IMR-90 (cell line): ENCODE measurements around the gene TNFRSF4. TPM values are rescaled to one million over a fixed set of nuclear protein-coding genes. Genes with fewer than 3 reads are reported as not detected.

Experiments used
- ATAC-seq: fragments of 200-7000 bp; cut with Tn5 transposase; 2 replicates; pipeline ENCODE4 v1.9.1; 2020; ENCODE audit warnings: low read depth, mild to moderate bottlenecking, moderate library complexity
- BruUV-seq: library from RNA; stranded (reverse); fragments of 400-500 nt; replicated peaks from 2 replicates; lab custom pipeline; 2021; lab: Mats Ljungman, UMichigan
- CTCF ChIA-PET: fragments of 300-600 bp; formaldehyde crosslinking; extraction: SDS; loops from one replicate; lab custom pipeline; 2021; ENCODE audit warnings: antibody characterized with exemption; lab: Yijun Ruan, JAX
- POLR2A ChIA-PET: fragments of 300-600 bp; sonication (Branson Sonifier 250); formaldehyde crosslinking; loops from one replicate; lab custom pipeline; 2022; ENCODE audit warnings: antibody characterized with exemption; ENCODE audit not compliant: unreplicated experiment; lab: Charles Lee
- DNase-seq: peaks from one replicate; pipeline ENCODE4 v3.0.0; 2013
- H2AFZ ChIP-seq: replicated peaks from 2 replicates; pipeline ENCODE3; 2013; ENCODE audit warnings: low read length, mild to moderate bottlenecking; ENCODE audit not compliant: poor library complexity
- H2AK5ac ChIP-seq: 2 replicates; pipeline ENCODE4 v1.6.1; 2013; ENCODE audit warnings: low read depth, low read length, inconsistent platforms
- H2AK9ac ChIP-seq: replicated peaks from 2 replicates; pipeline ENCODE3; 2013; ENCODE audit warnings: mild to moderate bottlenecking, low read depth, low read length, moderate library complexity; ENCODE audit not compliant: poor library complexity
- H2BK120ac ChIP-seq: 2 replicates; pipeline ENCODE4 v1.6.1; 2013; ENCODE audit warnings: low read depth, low read length, inconsistent platforms
- H2BK15ac ChIP-seq: 3 replicates; pipeline ENCODE4 v1.6.1; 2013; ENCODE audit warnings: low read depth, low read length, inconsistent platforms
- H2BK20ac ChIP-seq: 2 replicates; pipeline ENCODE4 v1.6.1; 2013; ENCODE audit warnings: low read depth, mild to moderate bottlenecking, inconsistent platforms, low read length, moderate library complexity
- H2BK5ac ChIP-seq: 2 replicates; pipeline ENCODE4 v1.6.1; 2013; ENCODE audit warnings: mild to moderate bottlenecking, low read depth, low read length, inconsistent platforms; ENCODE audit not compliant: poor library complexity, severe bottlenecking
- H3K14ac ChIP-seq: replicated peaks from 2 replicates; pipeline ENCODE4 v1.6.1; 2013; ENCODE audit warnings: low read depth, low read length, inconsistent platforms
- H3K18ac ChIP-seq: 2 replicates; pipeline ENCODE4 v1.6.1; 2013; ENCODE audit warnings: low read depth, low read length, control low read depth
- H3K23ac ChIP-seq: 2 replicates; pipeline ENCODE4 v1.6.1; 2013; ENCODE audit warnings: low read depth, low read length, inconsistent platforms
- H3K27ac ChIP-seq: 2 replicates; pipeline ENCODE4 v1.5.1; 2013; ENCODE audit warnings: mild to moderate bottlenecking, control low read depth, low read length; ENCODE audit not compliant: insufficient read depth
- H3K27me3 ChIP-seq: 2 replicates; pipeline ENCODE4 v1.6.1; 2013; ENCODE audit warnings: low read length; ENCODE audit not compliant: control insufficient read depth, insufficient read depth
- H3K36me3 ChIP-seq: 2 replicates; pipeline ENCODE4 v1.6.1; 2013; ENCODE audit warnings: low read length, mixed read lengths; ENCODE audit not compliant: control insufficient read depth, insufficient read depth
- H3K4ac ChIP-seq: 2 replicates; pipeline ENCODE4 v1.6.1; 2013; ENCODE audit warnings: low read depth, low read length, inconsistent platforms
- H3K4me1 ChIP-seq: 2 replicates; pipeline ENCODE4 v1.6.1; 2013; ENCODE audit warnings: low read length, mixed read lengths; ENCODE audit not compliant: control insufficient read depth, insufficient read depth
- H3K4me2 ChIP-seq: 2 replicates; pipeline ENCODE4 v1.6.1; 2013; ENCODE audit warnings: low read depth, mild to moderate bottlenecking, control low read depth, low read length, moderate library complexity
- H3K4me3 ChIP-seq: 2 replicates; pipeline ENCODE4 v1.5.1; 2013; ENCODE audit warnings: low read depth, mild to moderate bottlenecking, control low read depth, low read length, moderate library complexity; ENCODE audit not compliant: insufficient read depth
- H3K56ac ChIP-seq: 2 replicates; pipeline ENCODE4 v1.6.1; 2013; ENCODE audit warnings: low read length, inconsistent platforms; ENCODE audit not compliant: insufficient read depth; ENCODE audit errors: extremely low read depth
- H3K79me1 ChIP-seq, 2 experiments: 2 replicates each; pipeline ENCODE4 v1.6.1; 2013; ENCODE audit warnings: low read length in 2 of 2, inconsistent platforms in 1 of 2, low read depth in 1 of 2
- H3K9ac ChIP-seq: 2 replicates; pipeline ENCODE4 v1.6.1; 2013; ENCODE audit warnings: low read depth, low read length, control low read depth
- H3K9me1 ChIP-seq: 2 replicates; pipeline ENCODE4 v1.6.1; 2013; ENCODE audit warnings: low read length, inconsistent platforms; ENCODE audit not compliant: insufficient read depth
- H3K9me3 ChIP-seq: 2 replicates; pipeline ENCODE4 v1.6.1; 2013; ENCODE audit warnings: low read length; ENCODE audit not compliant: control insufficient read depth, insufficient read depth
- H4K20me1 ChIP-seq: 2 replicates; pipeline ENCODE4 v1.6.1; 2013; ENCODE audit warnings: low read length, inconsistent platforms; ENCODE audit not compliant: insufficient read depth
- H4K5ac ChIP-seq: 2 replicates; pipeline ENCODE4 v1.6.1; 2013; ENCODE audit warnings: mild to moderate bottlenecking, low read depth, low read length, control low read depth
- H4K8ac ChIP-seq, 2 experiments: 2 replicates each; pipeline ENCODE4 v1.6.1; 2013; ENCODE audit warnings: low read depth in 2 of 2, low read length in 2 of 2, control low read depth in 1 of 2, inconsistent platforms in 1 of 2
- H4K91ac ChIP-seq: 2 replicates; pipeline ENCODE4 v1.6.1; 2013; ENCODE audit warnings: low read depth, low read length, inconsistent platforms; ENCODE audit not compliant: insufficient read depth
- MAZ ChIP-seq: IDR thresholded peaks from 2 replicates; pipeline ENCODE4 v1.6.1; 2012; ENCODE audit warnings: low read depth, mild to moderate bottlenecking, low read length, improper control_type of control experiment, moderate library complexity, borderline replicate concordance
- POLR2A ChIP-seq: IDR thresholded peaks from 2 replicates; pipeline ENCODE4 v1.6.1; 2012; ENCODE audit warnings: mild to moderate bottlenecking, low read depth, low read length
- RCOR1 ChIP-seq: IDR thresholded peaks from 2 replicates; pipeline ENCODE4 v1.6.1; 2012; ENCODE audit warnings: mild to moderate bottlenecking, low read length, improper control_type of control experiment; ENCODE audit not compliant: insufficient replicate concordance
- SMC3 ChIP-seq: fragments of 150-350 bp; IDR thresholded peaks from 2 replicates; pipeline ENCODE4 v1.6.1; 2016; ENCODE audit warnings: low read depth, mild to moderate bottlenecking, antibody characterized with exemption, low read length, moderate library complexity
- WGBS, 2 experiments: methylation state at CpG; one replicate each; pipeline versions ENCODE4 v1.1.5 to v1.1.7; 2013; ENCODE audit warnings: missing lambda C conversion rate in 2 of 2; ENCODE audit not compliant: insufficient read length in 1 of 2; ENCODE audit errors: extremely low coverage in 2 of 2; 5-methylcytosine and 5-hydroxymethylcytosine counted together
- dilution Hi-C: fragments of 300-500 bp; cut with HindIII; formaldehyde crosslinking; loops from one replicate; pipeline ENCODE4 v1.14.3; 2018; ENCODE audit warnings: low sequenced_read_pairs; ENCODE audit not compliant: unreplicated experiment
- in situ Hi-C: fragments of 300-500 bp; cut with MboI; formaldehyde crosslinking; loops from 3 replicates; pipeline ENCODE4 v1.14.3; 2019; ENCODE audit warnings: low sequenced_read_pairs, inconsistent platforms, mixed read lengths
- intact Hi-C: fragments of 100-400 bp; cut with micrococcal nuclease; formaldehyde crosslinking; loops from 2 replicates; pipeline ENCODE4 v1.10.0; 2022
- polyA plus RNA-seq, 3 experiments: library from polyadenylated mRNA; depleted of rRNA; stranded (reverse); fragments of >200 nt; gene quantifications; 2 replicates each; pipeline ENCODE4 v1.2.3, GENCODE V29; 2012; ENCODE audit warnings: low replicate concordance in 1 of 3
- total RNA-seq: library from RNA; depleted of rRNA; stranded (reverse); fragments of >200 nt; gene quantifications from 2 replicates; pipeline ENCODE4 v1.2.3, GENCODE V29; 2012
- TF ChIP-seq, protein P1 (sequence below): fragments of 150-350 bp; IDR thresholded peaks from 2 replicates; pipeline ENCODE4 v1.6.1; 2016; ENCODE audit warnings: low read depth, mild to moderate bottlenecking, low read length, moderate library complexity, borderline replicate concordance

TNFRSF4 gene
- total and polyA plus RNA-seq, 2 of the 4 experiments (the other 2 are of a cell fraction), result 0.15 TPM; not detected in 1

DNA sequence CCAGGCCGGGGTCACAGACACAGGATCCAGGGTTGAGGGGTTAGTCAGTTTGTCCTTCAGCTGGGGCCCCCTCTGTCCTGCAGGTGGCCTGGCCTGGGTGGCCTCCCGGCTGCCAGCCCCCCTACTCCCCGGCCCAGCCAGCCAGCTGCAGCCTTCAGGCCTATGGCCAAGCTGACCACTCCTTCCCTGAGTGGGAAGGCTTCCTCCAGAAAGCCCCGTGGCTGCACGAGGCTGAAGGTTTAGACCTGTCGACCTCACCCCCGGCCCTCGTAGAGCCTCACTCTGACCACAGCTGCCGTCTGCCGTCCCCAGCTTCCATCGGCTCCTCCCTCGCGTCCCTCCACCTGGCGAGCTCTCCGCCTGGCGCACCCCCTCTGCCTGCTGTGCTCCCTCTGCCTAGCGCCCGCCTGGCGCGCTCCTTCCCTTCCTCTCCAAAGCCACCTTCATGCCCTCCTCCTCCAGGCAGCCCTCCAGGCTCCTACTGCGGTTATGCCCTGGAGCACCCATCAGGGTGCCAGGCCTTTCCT lies 30.7 kb downstream of the TNFRSF4 start:
- H2AK9ac ChIP-seq, result no peak overlapping the region
- H3K9me1 ChIP-seq, result no peaks in the 10 kb centered on the region
- no peak overlapping the region for H3K14ac ChIP-seq
- H4K5ac ChIP-seq, result no peak overlapping the region
- H3K4ac ChIP-seq, result no peak overlapping the region
- no peak overlapping the region for H2AFZ ChIP-seq
- ATAC-seq (no peak), DNase-seq (no peak)
- in situ Hi-C loops (no loop called here), intact Hi-C loops (no loop called here), dilution Hi-C loops (no loop called here)
- 80% methylated on average over 10 of the region's 21 CpGs; no CpG with 5 or more reads in 1 of the 2 experiments for WGBS, 2 experiments
- H3K4me2 ChIP-seq, result no peak overlapping the region
- H3K23ac ChIP-seq, result no peak overlapping the region
- H2BK120ac ChIP-seq, result no peak overlapping the region
- ChIA-PET CTCF (no interaction called here), POLR2A (no interaction called here)
- H4K20me1 ChIP-seq, result no peaks in the 10 kb centered on the region
- H4K8ac ChIP-seq, result no peak overlapping the region
- no peak overlapping the region for H2BK5ac ChIP-seq
- peaks cover 2% of the 10 kb centered on the region; the same call in 1 of the 2 replicates for H3K27me3 ChIP-seq
- H3K4me3 ChIP-seq, result no peak overlapping the region
- H3K56ac ChIP-seq, result no peak overlapping the region
- no peak overlapping the region for H3K27ac ChIP-seq
- H4K91ac ChIP-seq, result no peak overlapping the region
- no peak for TF ChIP-seq SMC3
- TF ChIP-seq POLR2A, result no peak
- no peak for TF ChIP-seq MAZ
- TF ChIP-seq, protein P1, sequence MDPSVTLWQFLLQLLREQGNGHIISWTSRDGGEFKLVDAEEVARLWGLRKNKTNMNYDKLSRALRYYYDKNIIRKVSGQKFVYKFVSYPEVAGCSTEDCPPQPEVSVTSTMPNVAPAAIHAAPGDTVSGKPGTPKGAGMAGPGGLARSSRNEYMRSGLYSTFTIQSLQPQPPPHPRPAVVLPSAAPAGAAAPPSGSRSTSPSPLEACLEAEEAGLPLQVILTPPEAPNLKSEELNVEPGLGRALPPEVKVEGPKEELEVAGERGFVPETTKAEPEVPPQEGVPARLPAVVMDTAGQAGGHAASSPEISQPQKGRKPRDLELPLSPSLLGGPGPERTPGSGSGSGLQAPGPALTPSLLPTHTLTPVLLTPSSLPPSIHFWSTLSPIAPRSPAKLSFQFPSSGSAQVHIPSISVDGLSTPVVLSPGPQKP, result no peak
- no peak for TF ChIP-seq RCOR1
- H3K4me1 ChIP-seq, result no peaks in the 10 kb centered on the region
- H3K79me1 ChIP-seq, result no peaks in the 10 kb centered on the region
- no peak overlapping the region for H3K9ac ChIP-seq
- no peak overlapping the region for H2BK20ac ChIP-seq
- BruUV-seq, result no TSS peak
- no peak overlapping the region for H2AK5ac ChIP-seq
- H3K36me3 ChIP-seq, result no peaks in the 10 kb centered on the region
- no peak overlapping the region for H3K18ac ChIP-seq
- no peaks in the 10 kb centered on the region for H3K9me3 ChIP-seq
- no peak overlapping the region for H2BK15ac ChIP-seq
